SKM-1 (cell line): Measurements from ENCODE around the gene CUL5.
"Not testable (repeated sequence)": the region's sequence is repeated elsewhere in the genome, so short reads cannot be mapped to it uniquely, and the experiment has no call there.

Experiments used
- DNase-seq: peaks from one replicate; lab custom pipeline; 2025; ENCODE audit not compliant: unreplicated experiment; lab: John Stamatoyannopoulos, UW

CUL5 gene

DNA sequence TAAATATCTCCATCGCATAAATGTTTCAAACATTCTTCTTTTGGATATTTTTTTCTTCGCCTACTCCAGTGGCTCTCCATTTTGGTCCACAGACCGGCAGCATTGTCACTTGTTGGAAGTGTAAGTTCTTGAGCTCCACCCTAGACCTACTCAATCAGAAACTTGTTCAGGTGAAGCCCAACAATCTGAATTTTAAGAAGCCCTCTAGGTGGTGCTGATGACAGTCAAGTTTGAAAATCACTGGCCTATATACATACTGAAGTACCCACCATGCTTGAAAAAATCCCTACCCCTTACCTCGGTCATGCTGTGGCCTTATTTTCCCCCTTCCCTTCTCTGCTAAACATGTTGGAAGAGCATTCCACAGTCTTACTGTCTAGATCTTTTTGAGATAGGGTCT is 102.4 kb downstream of the CUL5 start:
- DNase-seq = no peak

- DNase-seq = no peak
Measured at GRCh38 chr11:108112057-108112456, 103.4 kb downstream of the CUL5 start.

GRCh38 chr11:108115500-108116140 is 106.9 kb downstream of the CUL5 start:
- no peak for DNase-seq

GRCh38 chr11:108117746-108118371 is 109.2 kb downstream of the CUL5 start:
- no peak for DNase-seq

- DNase-seq = not testable (repeated sequence)
Measured at GRCh38 chr11:108120936-108121273, 112.2 kb downstream of the CUL5 start.

- peak; percentile 68 for DNase-seq
Measured at GRCh38 chr11:108121274-108122155, 112.8 kb downstream of the CUL5 start, which contains the start of gene ACAT1. ACAT1 (plus strand) TSS chr11:108121567; CDS start chr11:108121607, 40 bp downstream.

- DNase-seq = no peak
Measured at GRCh38 chr11:108122166-108122628, 113.5 kb downstream of the CUL5 start.

DNA sequence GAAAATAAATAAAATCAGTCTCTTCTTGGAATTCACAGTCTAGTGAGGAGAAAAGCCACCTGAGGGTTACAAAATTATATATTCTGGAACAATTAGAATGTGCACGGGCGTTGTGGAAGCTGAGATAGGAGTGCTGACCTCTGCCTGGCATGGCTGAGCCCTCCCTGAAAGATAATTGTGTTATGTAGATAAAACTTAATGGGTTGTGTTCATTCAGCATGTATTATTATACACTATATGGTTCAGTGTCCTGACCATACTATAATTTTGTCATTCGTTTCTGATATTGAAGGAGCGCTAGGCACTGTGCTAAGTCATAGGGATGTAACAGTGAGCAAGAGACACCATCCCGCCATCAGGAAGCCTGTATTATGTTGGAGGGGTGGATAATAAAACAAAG is 116.4 kb downstream of the CUL5 start:
- DNase-seq = no peak

DNA sequence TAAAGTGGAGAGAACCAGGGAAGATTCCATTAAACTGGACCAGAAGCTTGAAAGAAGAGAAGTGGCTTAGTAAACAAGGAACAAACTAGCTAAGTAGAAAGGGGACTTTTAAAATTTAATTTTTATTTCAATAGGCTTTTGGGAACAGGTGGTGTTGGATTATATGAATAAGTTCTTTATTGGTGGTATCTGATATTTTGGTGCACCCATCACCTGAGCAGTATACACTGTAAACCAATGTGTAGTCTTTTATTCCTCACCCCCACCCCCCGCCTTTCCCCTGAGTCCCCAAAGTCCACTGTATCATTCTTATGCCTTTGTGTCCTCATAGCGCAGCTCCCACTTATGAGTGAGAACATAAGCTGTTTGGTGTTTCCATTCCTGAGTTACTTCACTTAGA is 120.1 kb downstream of the CUL5 start:
- no peak for DNase-seq

- no peak for DNase-seq
Measured at GRCh38 chr11:108131993-108132392, 123.3 kb downstream of the CUL5 start.

GRCh38 chr11:108132993-108133538 is 124.4 kb downstream of the CUL5 start:
- DNase-seq = not testable (repeated sequence)

DNA sequence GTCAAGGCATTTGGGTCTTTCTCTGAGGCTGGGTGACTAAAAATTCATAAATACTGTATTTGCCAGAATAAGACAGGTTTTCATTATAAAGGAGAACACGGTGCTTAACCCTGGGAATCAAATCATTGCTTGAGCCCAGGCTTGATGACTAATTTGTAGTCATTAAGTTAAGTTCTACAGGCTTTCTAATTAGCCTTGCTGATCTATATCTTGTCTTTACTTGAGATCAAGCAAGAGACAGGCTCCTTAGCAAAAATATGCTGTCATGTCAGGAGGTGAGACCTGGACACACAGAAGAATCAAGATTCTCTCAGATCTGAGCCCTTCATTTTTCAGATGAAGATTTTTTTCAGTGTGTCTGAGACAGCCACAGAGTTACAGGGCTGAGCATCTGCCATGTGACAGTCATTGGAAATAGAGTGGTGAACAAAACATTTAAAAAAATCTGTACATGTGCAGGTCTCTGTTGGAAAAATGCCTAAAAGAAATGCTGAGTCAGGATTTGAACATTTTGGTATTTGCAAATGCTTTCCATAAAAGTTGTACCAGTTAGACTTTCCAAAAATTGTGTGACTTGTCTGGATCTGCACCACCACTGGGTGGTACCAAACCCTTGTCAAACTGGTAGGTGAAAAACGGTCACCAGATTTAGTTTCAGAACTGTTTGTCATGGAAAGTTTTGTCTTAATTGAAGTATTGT is 127.3 kb downstream of the CUL5 start:
- DNase-seq = no peak

DNA sequence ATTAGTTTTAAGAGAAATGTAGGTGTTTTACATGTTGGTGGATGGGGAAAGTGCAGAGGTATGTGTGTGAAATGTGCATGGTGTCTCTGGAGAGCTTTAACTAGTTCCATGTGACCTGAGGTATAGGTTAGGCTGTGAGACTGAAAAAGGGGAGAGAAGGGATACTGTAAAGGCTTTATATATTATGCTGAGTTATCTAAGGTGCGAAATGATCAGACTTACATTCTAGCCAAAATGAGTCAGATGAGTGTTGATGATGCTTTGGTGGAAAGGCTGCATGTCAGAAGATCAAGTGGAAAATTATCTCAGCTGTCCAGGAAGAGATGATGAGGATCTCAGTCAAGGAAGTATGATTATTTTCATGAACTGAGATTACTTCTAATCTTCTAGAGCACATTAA is 128.5 kb downstream of the CUL5 start:
- DNase-seq = no peak

GRCh38 chr11:108142304-108142703 is 133.6 kb downstream of the CUL5 start:
- DNase-seq = no peak

DNA sequence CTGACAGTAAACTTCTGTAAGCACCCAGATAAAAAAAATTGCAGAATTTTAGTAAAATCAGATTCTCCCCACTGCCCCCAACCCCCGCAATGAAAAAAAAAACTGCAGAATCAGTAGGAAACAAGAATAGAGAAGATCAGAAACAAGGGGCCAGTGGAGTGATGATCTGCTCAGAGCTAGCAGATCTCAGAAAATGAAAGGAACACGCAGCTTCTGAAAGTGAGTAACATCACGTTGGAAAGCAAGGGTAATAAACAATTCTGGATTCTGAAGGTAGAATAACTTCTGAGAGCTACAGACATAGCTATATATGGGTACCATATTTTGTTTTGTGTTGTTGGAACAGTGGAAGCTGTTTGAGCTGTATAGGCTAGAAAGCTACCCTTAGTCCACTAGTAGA is 135.9 kb downstream of the CUL5 start:
- DNase-seq = no peak

GRCh38 chr11:108147150-108147549 is 138.5 kb downstream of the CUL5 start:
- no peak for DNase-seq

DNA sequence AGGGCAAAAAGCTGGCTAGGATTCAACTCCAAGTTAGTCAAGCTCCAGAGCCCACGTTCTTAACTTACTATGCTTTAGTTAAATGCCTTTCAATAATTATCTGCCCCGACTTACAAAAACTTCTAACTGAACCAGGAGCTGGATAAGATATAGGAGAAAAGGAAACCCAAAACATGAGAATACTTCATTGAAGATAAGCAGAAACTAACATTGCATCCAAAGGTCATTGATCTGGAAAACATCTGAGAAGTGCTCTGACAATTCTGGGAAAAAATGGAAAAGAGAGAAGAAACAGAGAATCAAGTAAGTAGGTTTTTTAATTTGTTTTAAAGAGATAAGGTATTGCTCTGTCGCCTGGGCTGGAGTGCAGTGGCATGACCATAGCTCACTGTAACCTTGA is 139.9 kb downstream of the CUL5 start:
- no peak for DNase-seq

DNA sequence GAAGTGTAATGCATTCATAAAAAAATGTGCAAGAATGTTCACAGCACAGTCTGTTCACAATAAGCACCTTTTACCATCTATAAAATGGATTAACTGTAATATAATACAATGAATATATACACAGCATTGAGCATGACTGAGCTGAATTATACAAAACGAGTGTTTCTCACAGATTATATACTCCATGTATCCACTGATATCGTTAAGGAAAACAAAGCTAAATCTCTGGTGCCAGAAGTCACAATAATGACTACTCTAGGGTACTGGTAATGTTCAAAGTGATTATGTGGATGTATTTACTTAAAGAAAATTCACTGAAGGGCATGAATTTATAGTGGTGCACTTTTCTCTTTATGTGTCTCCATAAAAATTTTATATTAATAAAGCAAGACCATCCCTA is 145.9 kb downstream of the CUL5 start:
- no peak for DNase-seq
